HepG2 (cell line): Measurements from ENCODE around the gene AP3D1. TPM values are rescaled to one million over a fixed set of nuclear protein-coding genes. Genes with fewer than 3 reads are reported as not detected.

Experiments used
- AKNA ChIP-seq: sonication (generic); formaldehyde crosslinking; IDR thresholded peaks from 2 replicates; pipeline ENCODE4 v1.4.0; 2020; ENCODE audit warnings: missing genetic modification reagents, borderline replicate concordance
- CERS6 ChIP-seq: sonication (generic); formaldehyde crosslinking; IDR thresholded peaks from 2 replicates; pipeline ENCODE4 v1.5.0; 2020; ENCODE audit warnings: missing genetic modification reagents
- FOXK1 ChIP-seq: sonication (generic); formaldehyde crosslinking; IDR thresholded peaks from 2 replicates; pipeline ENCODE4 v1.4.0; 2020; ENCODE audit warnings: low read depth, missing genetic modification reagents, borderline replicate concordance
- IRF2 ChIP-seq: IDR thresholded peaks from 2 replicates; pipeline ENCODE4 v1.6.1; 2018; ENCODE audit warnings: missing genetic modification reagents, missing compliant biosample characterization
- MATR3 ChIP-seq: sonication (generic); formaldehyde crosslinking; IDR thresholded peaks from 2 replicates; pipeline ENCODE4 v1.4.0; 2020; ENCODE audit warnings: missing genetic modification reagents
- NR1H2 ChIP-seq: sonication (generic); formaldehyde crosslinking; IDR thresholded peaks from 2 replicates; pipeline ENCODE4 v1.8.1; 2022; ENCODE audit warnings: low read depth, missing genetic modification reagents, borderline replicate concordance
- PLSCR1 ChIP-seq: sonication (generic); formaldehyde crosslinking; IDR thresholded peaks from 2 replicates; pipeline ENCODE4 v1.5.0; 2020; ENCODE audit warnings: missing genetic modification reagents, mild to moderate bottlenecking, borderline replicate concordance
- SRF ChIP-seq: IDR thresholded peaks from 2 replicates; pipeline ENCODE4 v1.6.1; 2011; ENCODE audit warnings: mild to moderate bottlenecking, low read depth, low read length, moderate library complexity
- ZFP36L1 ChIP-seq: sonication (generic); formaldehyde crosslinking; IDR thresholded peaks from 2 replicates; pipeline ENCODE4 v1.8.0; 2022; ENCODE audit warnings: mild to moderate bottlenecking, missing genetic modification reagents, moderate library complexity
- ZNF121 ChIP-seq: sonication (generic); formaldehyde crosslinking; IDR thresholded peaks from 2 replicates; pipeline ENCODE4 v1.5.0; 2020; ENCODE audit warnings: mild to moderate bottlenecking, missing genetic modification reagents
- ZNF138 ChIP-seq: sonication (generic); formaldehyde crosslinking; IDR thresholded peaks from 2 replicates; pipeline ENCODE4 v1.5.0; 2020; ENCODE audit warnings: mild to moderate bottlenecking, low read depth, missing genetic modification reagents
- ZNF234 ChIP-seq: sonication (generic); formaldehyde crosslinking; conservative IDR thresholded peaks from 2 replicates; pipeline ENCODE4 v1.5.1; 2020; ENCODE audit warnings: mild to moderate bottlenecking, missing genetic modification reagents
- ZNF275 ChIP-seq: sonication (generic); formaldehyde crosslinking; IDR thresholded peaks from 2 replicates; pipeline ENCODE4 v1.8.0; 2022; ENCODE audit warnings: missing genetic modification reagents, mild to moderate bottlenecking, inconsistent platforms, borderline replicate concordance
- ZNF280B ChIP-seq: sonication (generic); formaldehyde crosslinking; IDR thresholded peaks from 2 replicates; pipeline ENCODE4 v1.5.0; 2020; ENCODE audit warnings: missing genetic modification reagents, mild to moderate bottlenecking, borderline replicate concordance
- ZNF326 ChIP-seq: sonication (generic); formaldehyde crosslinking; IDR thresholded peaks from 2 replicates; pipeline ENCODE4 v1.4.0; 2020; ENCODE audit warnings: missing genetic modification reagents, borderline replicate concordance
- ZNF446 ChIP-seq: sonication (generic); formaldehyde crosslinking; IDR thresholded peaks from 2 replicates; pipeline ENCODE4 v1.5.0; 2020; ENCODE audit warnings: mild to moderate bottlenecking, missing genetic modification reagents
- ZNF496 ChIP-seq: sonication (generic); formaldehyde crosslinking; IDR thresholded peaks from 2 replicates; pipeline ENCODE4 v1.8.1; 2023; ENCODE audit warnings: mild to moderate bottlenecking, moderate library complexity, missing genetic modification reagents; ENCODE audit not compliant: insufficient replicate concordance
- ZNF543 ChIP-seq: sonication (generic); formaldehyde crosslinking; IDR thresholded peaks from 2 replicates; pipeline ENCODE4 v1.4.0; 2020; ENCODE audit warnings: mild to moderate bottlenecking, missing genetic modification reagents
- ZNF577 ChIP-seq: sonication (generic); formaldehyde crosslinking; IDR thresholded peaks from 2 replicates; pipeline ENCODE4 v1.4.0; 2020; ENCODE audit warnings: mild to moderate bottlenecking, low read depth, missing genetic modification reagents, borderline replicate concordance
- ZSCAN29 ChIP-seq: sonication (generic); formaldehyde crosslinking; conservative IDR thresholded peaks from 2 replicates; pipeline ENCODE4 v1.4.0; 2020; ENCODE audit warnings: mild to moderate bottlenecking, missing genetic modification reagents
- polyA plus RNA-seq, 8 experiments: library from polyadenylated mRNA; depleted of rRNA in 3 of 8; stranded (reverse) in 7 of 8; unstranded in 1 of 8; fragments of >200 nt; fragmentation: Illumina TruSeq in 4 of 8; extraction: Trizol in 4 of 8; gene quantifications; 2 replicates each; pipeline versions ENCODE4 v1.2.1 to v1.2.3, GENCODE V29; 2011 to 2016; ENCODE audit warnings: low read depth in 4 of 8, missing spikeins in 1 of 8, mixed read lengths in 1 of 8; ENCODE audit not compliant: insufficient read depth in 1 of 8
- total RNA-seq, 5 experiments: library from RNA; depleted of rRNA; stranded (reverse); fragments of >200 nt; fragmentation: Illumina TruSeq; extraction: Trizol; gene quantifications; 2 replicates each; pipeline ENCODE4 v1.2.3, GENCODE V29; 2016; ENCODE audit warnings: low read depth in 1 of 5

The AP3D1 gene
- total and polyA plus RNA-seq, 2 of the 13 experiments (the other 11 are each of a cell fraction or from before 2014, with no cell fraction given) = 68.0 to 82.6 TPM

- TF ChIP-seq ZNF543 (CRISPR knock-in tag) = peak; percentile 56; the same call in 1 of the 2 replicates
- TF ChIP-seq SRF = no peak
- no peak for TF ChIP-seq ZNF138
- no peak for TF ChIP-seq ZNF275
- TF ChIP-seq ZNF326 (CRISPR knock-in tag) = no peak
- TF ChIP-seq MATR3 = no peak
- TF ChIP-seq ZFP36L1 (CRISPR knock-in tag) = no peak
- no peak for TF ChIP-seq IRF2 (CRISPR knock-in tag)
- no peak; the same call in 1 of the 2 replicates for TF ChIP-seq ZNF280B (CRISPR knock-in tag)
- no peak for TF ChIP-seq ZNF446 (CRISPR knock-in tag)
- TF ChIP-seq ZNF496 (CRISPR knock-in tag) = no peak
- TF ChIP-seq NR1H2 (CRISPR knock-in tag) = no peak
- TF ChIP-seq ZNF234 = no peak
- TF ChIP-seq CERS6 (CRISPR knock-in tag) = no peak
- no peak; the same call in 1 of the 2 replicates for TF ChIP-seq PLSCR1 (CRISPR knock-in tag)
- TF ChIP-seq ZNF577 = no peak
- TF ChIP-seq AKNA = no peak
- TF ChIP-seq FOXK1 = no peak; the same call in 1 of the 2 replicates
- TF ChIP-seq ZSCAN29 = no peak
- TF ChIP-seq ZNF121 (CRISPR knock-in tag) = no peak
Observed at GRCh38 chr19:2064788-2065524, 86.4 kb downstream of the AP3D1 start (continued).
